ENCODE measurements around the gene IRF7. TPM values are rescaled to one million over a fixed set of nuclear protein-coding genes. Genes with fewer than 3 reads are reported as not detected.

The IRF7 gene
- polyA plus RNA-seq, 1 experiment: 2.4 TPM

DNA sequence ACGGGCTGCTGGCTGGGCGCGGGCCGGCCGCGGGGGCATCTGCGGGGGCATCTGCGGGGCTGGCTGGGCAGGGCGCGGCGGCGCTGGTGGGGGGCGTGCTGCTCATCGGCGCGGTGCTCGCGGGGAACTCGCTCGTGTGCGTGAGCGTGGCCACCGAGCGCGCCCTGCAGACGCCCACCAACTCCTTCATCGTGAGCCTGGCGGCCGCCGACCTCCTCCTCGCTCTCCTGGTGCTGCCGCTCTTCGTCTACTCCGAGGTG, 21.5 kb upstream of the IRF7 start:
- Histone ChIP-seq H3K27me3 (ENCODE audit: control insufficient read depth, insufficient read depth, low read length) (peaks cover 32% of the 10 kb centered on the region), H3K4me3 (ENCODE audit: low read depth, low read length) (peak overlapping the region; percentile 27; the same call in 1 of the 2 replicates), H3K27ac (ENCODE audit: low read depth, low read length) (no peak overlapping the region), H3K9me3 (ENCODE audit: control insufficient read depth, insufficient read depth, low read length) (no peaks in the 10 kb centered on the region; the same call in 1 of the 2 replicates)
- ChIA-PET CTCF (no interaction called here), POLR2A (interaction anchor here (0.6 kb wide), 1 partner anchor 53 kb away, joined by 3 read pairs; no protein-coding TSS in a partner anchor)
- no peak for DNase-seq (ENCODE audit: low read depth, low spot score)
- TF ChIP-seq, protein P1, sequence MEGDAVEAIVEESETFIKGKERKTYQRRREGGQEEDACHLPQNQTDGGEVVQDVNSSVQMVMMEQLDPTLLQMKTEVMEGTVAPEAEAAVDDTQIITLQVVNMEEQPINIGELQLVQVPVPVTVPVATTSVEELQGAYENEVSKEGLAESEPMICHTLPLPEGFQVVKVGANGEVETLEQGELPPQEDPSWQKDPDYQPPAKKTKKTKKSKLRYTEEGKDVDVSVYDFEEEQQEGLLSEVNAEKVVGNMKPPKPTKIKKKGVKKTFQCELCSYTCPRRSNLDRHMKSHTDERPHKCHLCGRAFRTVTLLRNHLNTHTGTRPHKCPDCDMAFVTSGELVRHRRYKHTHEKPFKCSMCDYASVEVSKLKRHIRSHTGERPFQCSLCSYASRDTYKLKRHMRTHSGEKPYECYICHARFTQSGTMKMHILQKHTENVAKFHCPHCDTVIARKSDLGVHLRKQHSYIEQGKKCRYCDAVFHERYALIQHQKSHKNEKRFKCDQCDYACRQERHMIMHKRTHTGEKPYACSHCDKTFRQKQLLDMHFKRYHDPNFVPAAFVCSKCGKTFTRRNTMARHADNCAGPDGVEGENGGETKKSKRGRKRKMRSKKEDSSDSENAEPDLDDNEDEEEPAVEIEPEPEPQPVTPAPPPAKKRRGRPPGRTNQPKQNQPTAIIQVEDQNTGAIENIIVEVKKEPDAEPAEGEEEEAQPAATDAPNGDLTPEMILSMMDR (IDR thresholded peaks at IDR 0.05; ENCODE audit: low read depth, low read length): no peak

DNA sequence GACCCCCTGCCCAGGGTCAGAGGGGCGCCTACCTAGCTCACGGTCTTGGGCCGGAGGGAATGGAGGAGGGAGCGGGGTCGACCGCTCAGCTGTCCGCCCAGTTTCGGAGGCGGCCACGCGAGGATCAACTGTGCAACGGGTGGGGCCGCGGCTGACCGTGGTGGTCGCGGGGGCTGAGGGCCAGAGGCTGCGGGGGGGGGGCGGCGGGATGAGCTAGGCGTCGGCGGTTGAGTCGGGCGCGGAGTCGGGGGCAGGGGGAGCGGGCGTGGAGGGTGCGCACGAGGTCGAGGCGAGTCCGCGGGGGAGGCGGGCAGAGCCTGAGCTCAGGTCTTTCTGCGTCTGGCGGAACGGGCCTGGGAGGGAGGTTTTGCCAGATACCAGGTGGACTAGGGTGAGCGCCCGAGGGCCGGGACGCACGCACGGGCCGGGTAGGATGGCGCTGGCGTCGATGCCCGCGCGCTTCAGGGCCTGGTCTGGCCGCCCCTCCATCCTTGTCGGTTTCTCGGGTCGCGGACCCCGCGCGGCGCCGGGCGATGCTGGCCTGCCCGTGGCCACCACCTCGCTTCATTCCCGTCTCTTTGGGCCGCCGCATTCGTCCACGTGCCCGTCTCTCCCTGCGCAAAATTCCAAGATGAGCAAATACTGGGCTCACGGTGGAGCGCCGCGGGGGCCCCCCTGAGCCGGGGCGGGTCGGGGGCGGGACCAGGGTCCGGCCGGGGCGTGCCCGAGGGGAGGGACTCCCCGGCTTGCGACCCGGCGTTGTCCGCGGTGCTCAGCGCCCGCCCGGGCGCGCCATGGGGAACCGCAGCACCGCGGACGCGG, 21.0 kb upstream of the IRF7 start, which contains the start of gene DRD4:
Gene DRD4 (plus strand): TSS at position 759 of the 822 bp plus-strand sequence. CDS start 36 bp downstream, at position 795.
- CTCF ChIA-PET: no interaction called here
- TF ChIP-seq, protein P1 (IDR thresholded peaks at IDR 0.05; ENCODE audit: low read depth, low read length): no peak
- POLR2A ChIA-PET: interaction anchor here (0.6 kb wide), 2 partner anchors 15 to 118 kb away, joined by 4 to 5 read pairs; no protein-coding TSS in a partner anchor
- peak within 1 kb of the TSS; percentile 27; the same call in 1 of the 2 replicates for H3K4me3 ChIP-seq (ENCODE audit: low read depth, low read length)
- peaks cover 32% of the 10 kb centered on the region for H3K27me3 ChIP-seq (ENCODE audit: control insufficient read depth, insufficient read depth, low read length)
- H3K9me3 ChIP-seq (ENCODE audit: control insufficient read depth, insufficient read depth, low read length): no peaks in the 10 kb centered on the region; the same call in 1 of the 2 replicates
- no peak within 1 kb of the TSS for H3K27ac ChIP-seq (ENCODE audit: low read depth, low read length)
- no peak for DNase-seq (ENCODE audit: low read depth, low spot score)

DNA sequence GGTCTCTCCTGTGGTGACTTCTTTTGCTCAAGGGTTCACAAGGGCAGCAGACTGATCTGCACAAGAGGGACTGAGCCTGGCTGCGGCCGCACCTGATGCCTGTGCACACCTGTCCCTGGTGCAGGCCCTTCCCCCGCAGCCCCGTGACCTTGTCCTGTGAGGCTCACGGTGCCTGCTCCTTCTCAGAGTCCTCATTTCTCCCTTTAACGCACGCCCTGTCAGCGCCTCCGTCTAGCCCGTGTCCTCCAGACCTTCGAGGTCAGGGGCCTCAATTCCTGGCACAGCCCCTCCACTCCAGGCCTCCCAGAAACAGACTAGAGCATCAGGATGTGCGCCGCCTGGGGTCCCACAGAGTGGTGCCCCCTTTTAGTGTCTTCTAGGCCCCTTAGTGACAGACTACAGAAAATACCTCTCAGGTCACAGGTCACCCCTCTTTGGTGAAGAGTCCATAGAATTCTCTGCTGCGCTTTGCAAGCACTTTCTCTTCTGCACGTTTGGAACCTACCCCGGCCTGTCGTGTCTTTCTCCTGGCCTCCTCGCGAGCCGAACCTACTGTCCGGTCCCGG, 20.3 kb upstream of the IRF7 start:
- H3K27ac ChIP-seq (ENCODE audit: low read depth, low read length): no peak overlapping the region
- ChIA-PET CTCF (no interaction called here), POLR2A (interaction anchor here (0.6 kb wide), 1 partner anchor 16 kb away, joined by 4 read pairs; no protein-coding TSS in a partner anchor)
- no peak for DNase-seq (ENCODE audit: low read depth, low spot score)
- TF ChIP-seq, protein P1 (IDR thresholded peaks at IDR 0.05; ENCODE audit: low read depth, low read length): no peak
- H3K27me3 ChIP-seq (ENCODE audit: control insufficient read depth, insufficient read depth, low read length): peaks cover 32% of the 10 kb centered on the region
- H3K4me3 ChIP-seq (ENCODE audit: low read depth, low read length): no peak overlapping the region
- no peaks in the 10 kb centered on the region; the same call in 1 of the 2 replicates for H3K9me3 ChIP-seq (ENCODE audit: control insufficient read depth, insufficient read depth, low read length)

DNA sequence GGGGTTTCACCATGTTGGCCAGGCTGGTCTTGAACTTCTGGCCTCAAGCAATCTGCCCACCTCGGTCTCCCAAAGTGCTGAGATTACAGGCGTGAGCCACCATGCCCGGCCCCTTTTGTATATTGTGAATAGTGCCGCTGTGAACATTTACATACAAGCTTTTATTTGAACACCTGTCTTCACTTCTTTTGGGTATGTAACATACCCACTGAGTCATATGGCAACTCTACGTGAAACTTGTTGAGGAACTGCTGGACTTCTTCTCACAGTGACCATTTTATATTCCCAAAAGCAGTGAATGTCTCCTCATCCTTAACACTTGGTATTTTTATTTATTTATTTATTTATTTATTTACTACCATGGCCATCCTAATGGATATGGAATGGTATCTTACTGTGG, 15.1 kb upstream of the IRF7 start:
- DNase-seq (ENCODE audit: low read depth, low spot score): no peak
- POLR2A ChIA-PET: no interaction called here
- peaks cover under 1% of the 10 kb centered on the region for H3K27me3 ChIP-seq (ENCODE audit: control insufficient read depth, insufficient read depth, low read length)
- no peak overlapping the region for H3K27ac ChIP-seq (ENCODE audit: low read depth, low read length)
- no peak overlapping the region for H3K4me3 ChIP-seq (ENCODE audit: low read depth, low read length)
- CTCF ChIA-PET: no interaction called here
- TF ChIP-seq, protein P1 (IDR thresholded peaks at IDR 0.05; ENCODE audit: low read depth, low read length): no peak
- peaks cover 11% of the 10 kb centered on the region; the same call in 1 of the 2 replicates for H3K9me3 ChIP-seq (ENCODE audit: control insufficient read depth, insufficient read depth, low read length)

DNA sequence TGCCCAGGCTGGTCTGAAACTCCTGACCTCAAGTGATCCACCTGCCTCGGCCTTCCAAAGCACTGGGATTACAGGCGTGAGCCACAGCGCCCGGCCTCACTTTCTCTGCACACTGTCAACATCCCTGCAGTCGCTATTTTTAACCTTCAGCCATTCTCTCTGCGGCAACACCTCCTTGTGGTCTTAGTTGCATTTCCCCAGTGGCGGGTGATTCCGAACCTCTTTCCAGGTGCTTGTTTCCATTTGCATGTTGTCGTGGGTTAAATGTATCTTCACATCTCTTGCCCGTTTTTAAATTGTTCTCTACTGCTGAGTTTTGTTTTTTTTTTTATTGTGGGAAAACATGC, 13.5 kb upstream of the IRF7 start:
- TF ChIP-seq, protein P1 (IDR thresholded peaks at IDR 0.05; ENCODE audit: low read depth, low read length): no peak
- DNase-seq (ENCODE audit: low read depth, low spot score): no peak
- no peak overlapping the region for H3K4me3 ChIP-seq (ENCODE audit: low read depth, low read length)
- H3K9me3 ChIP-seq (ENCODE audit: control insufficient read depth, insufficient read depth, low read length): peaks cover 11% of the 10 kb centered on the region; the same call in 1 of the 2 replicates
- ChIA-PET POLR2A (interaction anchor here (0.7 kb wide), 1 partner anchor 60 kb away, joined by 3 read pairs; no protein-coding TSS in a partner anchor), CTCF (no interaction called here)
- H3K27me3 ChIP-seq (ENCODE audit: control insufficient read depth, insufficient read depth, low read length): no peaks in the 10 kb centered on the region
- no peak overlapping the region for H3K27ac ChIP-seq (ENCODE audit: low read depth, low read length)

All from AG04450 (cell line).